Astrocyte (in vitro differentiated cells and primary cell): ENCODE results near the gene FRZB.

Experiments
- EZH2 ChIP-seq: IDR thresholded peaks from 2 replicates; pipeline ENCODE4 v1.6.1; 2012; ENCODE audit warnings: mild to moderate bottlenecking, low read length, inconsistent platforms; ENCODE audit not compliant: insufficient read depth
- TF ChIP-seq, protein P1 (sequence below): IDR thresholded peaks from 2 replicates; pipeline ENCODE4 v1.5.1; 2011; ENCODE audit warnings: low read depth, mild to moderate bottlenecking, inconsistent platforms, low read length, moderate library complexity; ENCODE audit not compliant: insufficient read depth

DNA sequence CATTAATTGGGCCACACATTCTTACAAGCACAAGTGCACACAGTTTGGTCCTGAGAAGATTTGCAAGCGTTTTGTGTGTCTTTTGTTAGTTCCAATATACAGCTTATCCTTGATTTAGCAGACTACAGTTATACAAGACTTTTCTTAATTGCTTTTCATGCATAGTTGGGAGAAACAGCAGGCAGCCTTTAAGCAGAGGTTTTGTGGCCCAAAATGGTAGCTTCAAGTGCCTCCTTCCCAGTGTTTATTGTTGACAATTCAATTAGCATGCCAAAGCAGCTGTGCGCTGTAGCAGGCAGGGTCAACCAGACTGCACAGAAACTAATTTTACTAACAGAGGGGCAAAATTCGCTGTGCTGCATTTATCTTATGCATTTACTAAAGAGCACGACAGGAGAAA, 47.5 kb downstream of the FRZB start:
- TF ChIP-seq, protein P1, sequence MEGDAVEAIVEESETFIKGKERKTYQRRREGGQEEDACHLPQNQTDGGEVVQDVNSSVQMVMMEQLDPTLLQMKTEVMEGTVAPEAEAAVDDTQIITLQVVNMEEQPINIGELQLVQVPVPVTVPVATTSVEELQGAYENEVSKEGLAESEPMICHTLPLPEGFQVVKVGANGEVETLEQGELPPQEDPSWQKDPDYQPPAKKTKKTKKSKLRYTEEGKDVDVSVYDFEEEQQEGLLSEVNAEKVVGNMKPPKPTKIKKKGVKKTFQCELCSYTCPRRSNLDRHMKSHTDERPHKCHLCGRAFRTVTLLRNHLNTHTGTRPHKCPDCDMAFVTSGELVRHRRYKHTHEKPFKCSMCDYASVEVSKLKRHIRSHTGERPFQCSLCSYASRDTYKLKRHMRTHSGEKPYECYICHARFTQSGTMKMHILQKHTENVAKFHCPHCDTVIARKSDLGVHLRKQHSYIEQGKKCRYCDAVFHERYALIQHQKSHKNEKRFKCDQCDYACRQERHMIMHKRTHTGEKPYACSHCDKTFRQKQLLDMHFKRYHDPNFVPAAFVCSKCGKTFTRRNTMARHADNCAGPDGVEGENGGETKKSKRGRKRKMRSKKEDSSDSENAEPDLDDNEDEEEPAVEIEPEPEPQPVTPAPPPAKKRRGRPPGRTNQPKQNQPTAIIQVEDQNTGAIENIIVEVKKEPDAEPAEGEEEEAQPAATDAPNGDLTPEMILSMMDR = no peak
- no peak for TF ChIP-seq EZH2
